Endodermal cell (in vitro differentiated cells): ENCODE data around the gene POR. TPM values are rescaled to one million over a fixed set of nuclear protein-coding genes. Genes with fewer than 3 reads are reported as not detected.

Source experiments
- DNase-seq: peaks from one replicate; pipeline ENCODE4 v3.0.0-alpha.2; 2017
- H3K27ac ChIP-seq: 2 replicates; pipeline ENCODE4 v1.5.1; 2013; ENCODE audit warnings: mild to moderate bottlenecking, low read depth, low read length, moderate library complexity
- H3K27me3 ChIP-seq: 2 replicates; pipeline ENCODE4 v1.6.1; 2013; ENCODE audit warnings: mild to moderate bottlenecking, low read length, moderate library complexity; ENCODE audit not compliant: insufficient read depth, control insufficient read depth, poor library complexity, severe bottlenecking
- H3K36me3 ChIP-seq: 2 replicates; pipeline ENCODE4 v1.7.0; 2013; ENCODE audit warnings: mild to moderate bottlenecking, low read length, moderate library complexity; ENCODE audit not compliant: control insufficient read depth, insufficient read depth
- H3K4me1 ChIP-seq: one replicate; pipeline ENCODE4 v1.7.0; 2013; ENCODE audit warnings: low read length; ENCODE audit not compliant: control insufficient read depth, insufficient read depth
- H3K4me3 ChIP-seq: 2 replicates; pipeline ENCODE4 v1.5.1; 2013; ENCODE audit warnings: mild to moderate bottlenecking, low read length, moderate library complexity
- H3K9ac ChIP-seq: 2 replicates; pipeline ENCODE4 v1.6.1; 2013; ENCODE audit warnings: mild to moderate bottlenecking, low read length, moderate library complexity; ENCODE audit not compliant: poor library complexity, severe bottlenecking; ENCODE audit errors: extremely low read depth
- H3K9me3 ChIP-seq: 2 replicates; pipeline ENCODE4 v1.6.1; 2013; ENCODE audit warnings: mild to moderate bottlenecking, low read length, moderate library complexity; ENCODE audit not compliant: control insufficient read depth
- H3K27ac Mint-ChIP-seq: 2 replicates; pipeline ENCODE4 v1.8.0; 2020; ENCODE audit warnings: mixed read lengths
- H3K27me3 Mint-ChIP-seq: 2 replicates; pipeline ENCODE4 v1.8.0; 2021; ENCODE audit warnings: mild to moderate bottlenecking, mixed read lengths; ENCODE audit not compliant: insufficient read depth
- H3K36me3 Mint-ChIP-seq: 2 replicates; pipeline ENCODE4 v1.8.0; 2020; ENCODE audit warnings: low read depth, mixed read lengths
- H3K4me1 Mint-ChIP-seq: 2 replicates; pipeline ENCODE4 v1.8.0; 2020; ENCODE audit warnings: mixed read lengths
- H3K4me3 Mint-ChIP-seq: 2 replicates; pipeline ENCODE4 v1.8.0; 2020; ENCODE audit warnings: mild to moderate bottlenecking, moderate library complexity, mixed read lengths
- H3K9me3 Mint-ChIP-seq: 2 replicates; pipeline ENCODE4 v1.8.0; 2020; ENCODE audit warnings: mild to moderate bottlenecking, mixed read lengths
- WGBS, 2 experiments: methylation state at CpG; one replicate each; pipeline versions ENCODE4 v1.1.5 to v1.1.7; 2013; ENCODE audit warnings: missing lambda C conversion rate in 2 of 2, mixed read lengths in 1 of 2; ENCODE audit not compliant: insufficient coverage in 1 of 2, insufficient read length in 1 of 2; 5-methylcytosine and 5-hydroxymethylcytosine counted together
- total RNA-seq, 2 donors: library from RNA; stranded (reverse); fragmentation: NEBNext Ultra II Directional in 1 of 2; extraction: Animal tissue kit (Norgen Biotek cat#: 25700) in 1 of 2; gene quantifications; 2 replicates in 1 of 2; 3 replicates in 1 of 2; pipeline ENCODE4 v1.2.1, GENCODE V29; 2021
- TF ChIP-seq, protein P1 (sequence below): fragments of 200-600 bp; sonication (generic); conservative IDR thresholded peaks from 2 replicates; pipeline ENCODE4 v1.5.0; 2021; ENCODE audit warnings: antibody characterized with exemption, mild to moderate bottlenecking

Gene POR
- total RNA-seq, 2 donors from 2014 or later: 85.2 to 92.9 TPM

- no peaks in the 10 kb centered on the region for H3K27me3 ChIP-seq
- H3K9me3 ChIP-seq: no peaks in the 10 kb centered on the region
- TF ChIP-seq, protein P1, sequence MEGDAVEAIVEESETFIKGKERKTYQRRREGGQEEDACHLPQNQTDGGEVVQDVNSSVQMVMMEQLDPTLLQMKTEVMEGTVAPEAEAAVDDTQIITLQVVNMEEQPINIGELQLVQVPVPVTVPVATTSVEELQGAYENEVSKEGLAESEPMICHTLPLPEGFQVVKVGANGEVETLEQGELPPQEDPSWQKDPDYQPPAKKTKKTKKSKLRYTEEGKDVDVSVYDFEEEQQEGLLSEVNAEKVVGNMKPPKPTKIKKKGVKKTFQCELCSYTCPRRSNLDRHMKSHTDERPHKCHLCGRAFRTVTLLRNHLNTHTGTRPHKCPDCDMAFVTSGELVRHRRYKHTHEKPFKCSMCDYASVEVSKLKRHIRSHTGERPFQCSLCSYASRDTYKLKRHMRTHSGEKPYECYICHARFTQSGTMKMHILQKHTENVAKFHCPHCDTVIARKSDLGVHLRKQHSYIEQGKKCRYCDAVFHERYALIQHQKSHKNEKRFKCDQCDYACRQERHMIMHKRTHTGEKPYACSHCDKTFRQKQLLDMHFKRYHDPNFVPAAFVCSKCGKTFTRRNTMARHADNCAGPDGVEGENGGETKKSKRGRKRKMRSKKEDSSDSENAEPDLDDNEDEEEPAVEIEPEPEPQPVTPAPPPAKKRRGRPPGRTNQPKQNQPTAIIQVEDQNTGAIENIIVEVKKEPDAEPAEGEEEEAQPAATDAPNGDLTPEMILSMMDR: no peak
- H3K4me1 ChIP-seq: no peaks in the 10 kb centered on the region
- peak overlapping the region; percentile 83 for H3K4me3 Mint-ChIP-seq
- H3K9me3 Mint-ChIP-seq: no peaks in the 10 kb centered on the region
- no peak overlapping the region for H3K27ac ChIP-seq
- peak; percentile 70 for DNase-seq
- H3K9ac ChIP-seq: peak overlapping the region; percentile 82
- H3K4me1 Mint-ChIP-seq: peaks cover 18% of the 10 kb centered on the region
- WGBS, 2 experiments: 2 to 6% methylated on average over 9 to 32 of the region's 32 CpGs
- peak overlapping the region; percentile 72 for H3K27ac Mint-ChIP-seq
- peak overlapping the region; percentile 85 for H3K4me3 ChIP-seq
- H3K36me3 Mint-ChIP-seq: no peaks in the 10 kb centered on the region
- peaks cover 1% of the 10 kb centered on the region for H3K27me3 Mint-ChIP-seq
- H3K36me3 ChIP-seq: no peaks in the 10 kb centered on the region
Measured at GRCh38 chr7:75915416-75916156, 631 bp downstream of the POR start.

DNA sequence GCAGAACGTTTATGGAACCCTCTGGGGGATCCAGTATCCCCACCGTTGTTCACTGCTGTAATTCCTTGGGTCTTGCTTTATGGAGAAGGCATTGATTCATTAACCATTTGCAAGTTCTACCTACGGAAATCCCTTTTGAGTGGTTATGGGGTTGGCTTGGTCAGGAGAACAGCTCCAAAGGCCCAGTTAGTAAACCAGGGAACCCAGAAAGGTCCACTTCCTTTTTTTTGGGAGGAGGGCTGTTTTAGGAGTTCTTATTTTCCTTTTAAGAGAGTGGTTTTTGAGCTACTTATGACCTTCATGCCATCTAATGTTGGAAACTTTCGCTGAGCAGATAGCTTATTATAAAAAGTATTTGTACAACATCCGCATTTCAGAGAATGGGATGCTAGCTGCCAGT, 1.3 kb downstream of the POR start:
- peak overlapping the region; percentile 83 for H3K4me3 Mint-ChIP-seq
- Histone ChIP-seq H3K9me3 (no peaks in the 10 kb centered on the region), H3K9ac (peak overlapping the region; percentile 82), H3K4me3 (peak overlapping the region; percentile 85), H3K27ac (no peak overlapping the region), H3K4me1 (no peaks in the 10 kb centered on the region), H3K36me3 (no peaks in the 10 kb centered on the region), H3K27me3 (no peaks in the 10 kb centered on the region)
- TF ChIP-seq, protein P1: no peak
- no peak overlapping the region for H3K27ac Mint-ChIP-seq
- 74 to 75% methylated on average over 4 to 5 of the region's 5 CpGs for WGBS, 2 experiments
- no peak for DNase-seq
- H3K36me3 Mint-ChIP-seq: peaks cover 4% of the 10 kb centered on the region
- peaks cover 19% of the 10 kb centered on the region for H3K4me1 Mint-ChIP-seq
- H3K9me3 Mint-ChIP-seq: no peaks in the 10 kb centered on the region
- no peaks in the 10 kb centered on the region for H3K27me3 Mint-ChIP-seq

DNA sequence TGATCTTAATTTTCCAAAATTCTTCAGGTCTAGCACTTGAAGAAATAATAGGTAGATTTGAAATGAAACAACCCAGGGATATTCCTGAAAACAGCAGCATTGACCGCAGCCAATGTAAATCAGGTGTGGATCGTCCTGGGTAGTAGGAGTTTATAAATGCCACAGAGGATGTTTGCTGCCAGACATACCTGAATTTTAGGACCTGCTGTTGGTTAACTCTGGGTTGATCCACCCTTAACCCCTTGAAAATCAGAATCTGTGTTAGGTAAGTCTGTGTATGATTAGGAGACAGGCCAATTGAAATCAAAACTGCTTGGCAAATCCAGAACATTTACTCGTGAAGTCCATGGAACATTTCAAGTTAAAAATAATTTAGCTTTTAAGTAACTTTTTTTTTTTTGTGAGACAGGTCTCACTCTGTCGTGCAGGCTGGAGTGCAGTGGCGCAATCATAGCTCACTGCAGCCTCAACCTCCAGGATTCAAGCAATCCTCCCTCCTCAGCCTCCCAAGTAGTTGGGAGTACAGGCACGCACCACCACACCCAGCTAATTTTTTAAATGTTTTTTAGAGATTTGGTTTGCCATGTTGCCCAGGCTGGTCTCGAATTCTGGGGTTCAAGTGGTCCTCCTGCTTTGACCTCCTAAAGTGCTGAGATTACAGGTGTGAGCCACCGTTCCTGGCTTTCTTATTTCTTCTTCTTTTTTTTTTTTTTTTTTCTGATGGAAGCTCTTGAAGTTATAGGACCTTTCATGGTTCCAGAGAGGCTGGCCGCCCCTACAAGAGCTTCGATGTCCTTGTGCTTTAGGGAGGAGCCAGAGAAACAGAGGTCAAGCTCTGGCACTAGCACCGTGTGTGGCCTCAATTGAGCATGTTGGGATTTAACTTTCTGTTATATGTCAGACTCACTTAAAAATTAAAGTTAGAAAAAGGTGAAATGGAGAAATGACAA, 2.0 kb downstream of the POR start:
- Histone ChIP-seq H3K9ac (no peak overlapping the region), H3K4me1 (no peaks in the 10 kb centered on the region), H3K36me3 (no peaks in the 10 kb centered on the region), H3K4me3 (peak overlapping the region; percentile 85), H3K27ac (no peak overlapping the region), H3K9me3 (no peaks in the 10 kb centered on the region), H3K27me3 (no peaks in the 10 kb centered on the region)
- peaks cover 19% of the 10 kb centered on the region for H3K4me1 Mint-ChIP-seq
- 87 to 96% methylated on average over 5 to 11 of the region's 11 CpGs for WGBS, 2 experiments
- no peaks in the 10 kb centered on the region for H3K9me3 Mint-ChIP-seq
- no peaks in the 10 kb centered on the region for H3K27me3 Mint-ChIP-seq
- DNase-seq: no peak
- TF ChIP-seq, protein P1: no peak
- peak overlapping the region; percentile 83 for H3K4me3 Mint-ChIP-seq
- no peak overlapping the region for H3K27ac Mint-ChIP-seq
- peaks cover 6% of the 10 kb centered on the region for H3K36me3 Mint-ChIP-seq
